ENCODE data around the gene ORC5. TPM values are rescaled to one million over a fixed set of nuclear protein-coding genes. Genes with fewer than 3 reads are reported as not detected.

The ORC5 gene
- total and polyA plus RNA-seq, 4 donors: 6.5 to 53.6 (median 13.9) TPM

DNA sequence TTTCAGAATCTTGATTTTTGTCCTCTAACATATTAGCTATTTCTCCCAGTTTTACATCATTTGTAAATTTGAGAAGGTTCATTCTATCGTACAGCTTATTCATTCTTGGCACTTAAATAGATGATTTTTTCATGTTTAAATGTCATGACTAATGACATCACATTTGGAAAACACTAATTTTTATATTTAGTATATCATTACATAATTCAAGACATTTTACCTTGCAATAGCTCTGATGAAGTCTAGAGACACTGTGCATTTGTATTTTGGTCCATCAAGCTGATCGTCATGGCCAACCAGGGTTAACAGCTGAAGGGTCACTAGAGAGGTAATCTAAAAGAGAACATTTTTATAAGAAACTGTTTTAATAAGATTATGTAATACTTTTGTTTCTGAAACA, 71.3 kb downstream of the ORC5 start:
- Histone ChIP-seq H3K4me1 (ENCODE audit: control insufficient read depth in 5 of 5, insufficient read depth in 5 of 5, low read length in 5 of 5) (peaks cover 0 to 7% (median 0%) of the 10 kb centered on the region in 5 donors), H3K27ac (ENCODE audit: low read depth in 1 of 2, low read length in 1 of 2) (no peak overlapping the region), H3K9me3 (ENCODE audit: control insufficient read depth in 4 of 4, insufficient read depth in 3 of 4, low read length in 3 of 4) (no peaks in the 10 kb centered on the region), H3K27me3 (ENCODE audit: control insufficient read depth in 3 of 3, insufficient read depth in 3 of 3, low read length in 2 of 3) (no peaks in the 10 kb centered on the region), H3K4me3 (no peak overlapping the region), H3K36me3 (ENCODE audit: control insufficient read depth in 4 of 4, insufficient read depth in 4 of 4, low read length in 4 of 4) (peaks cover 0 to 21% (median 6%) of the 10 kb centered on the region in 4 donors), H3K9ac (ENCODE audit: insufficient read depth in 1 of 2, low read length in 2 of 2) (no peak overlapping the region)
- TF ChIP-seq, protein P1, sequence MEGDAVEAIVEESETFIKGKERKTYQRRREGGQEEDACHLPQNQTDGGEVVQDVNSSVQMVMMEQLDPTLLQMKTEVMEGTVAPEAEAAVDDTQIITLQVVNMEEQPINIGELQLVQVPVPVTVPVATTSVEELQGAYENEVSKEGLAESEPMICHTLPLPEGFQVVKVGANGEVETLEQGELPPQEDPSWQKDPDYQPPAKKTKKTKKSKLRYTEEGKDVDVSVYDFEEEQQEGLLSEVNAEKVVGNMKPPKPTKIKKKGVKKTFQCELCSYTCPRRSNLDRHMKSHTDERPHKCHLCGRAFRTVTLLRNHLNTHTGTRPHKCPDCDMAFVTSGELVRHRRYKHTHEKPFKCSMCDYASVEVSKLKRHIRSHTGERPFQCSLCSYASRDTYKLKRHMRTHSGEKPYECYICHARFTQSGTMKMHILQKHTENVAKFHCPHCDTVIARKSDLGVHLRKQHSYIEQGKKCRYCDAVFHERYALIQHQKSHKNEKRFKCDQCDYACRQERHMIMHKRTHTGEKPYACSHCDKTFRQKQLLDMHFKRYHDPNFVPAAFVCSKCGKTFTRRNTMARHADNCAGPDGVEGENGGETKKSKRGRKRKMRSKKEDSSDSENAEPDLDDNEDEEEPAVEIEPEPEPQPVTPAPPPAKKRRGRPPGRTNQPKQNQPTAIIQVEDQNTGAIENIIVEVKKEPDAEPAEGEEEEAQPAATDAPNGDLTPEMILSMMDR (IDR thresholded peaks at IDR 0.05; ENCODE audit: control extremely low read depth, extremely low read depth): no peak
- WGBS, 2 donors: 85 to 96% methylated on average over 2 of the region's 2 CpGs
- DNase-seq (no peak), ATAC-seq (ENCODE audit: insufficient read depth, low FRiP score) (no peak)

DNA sequence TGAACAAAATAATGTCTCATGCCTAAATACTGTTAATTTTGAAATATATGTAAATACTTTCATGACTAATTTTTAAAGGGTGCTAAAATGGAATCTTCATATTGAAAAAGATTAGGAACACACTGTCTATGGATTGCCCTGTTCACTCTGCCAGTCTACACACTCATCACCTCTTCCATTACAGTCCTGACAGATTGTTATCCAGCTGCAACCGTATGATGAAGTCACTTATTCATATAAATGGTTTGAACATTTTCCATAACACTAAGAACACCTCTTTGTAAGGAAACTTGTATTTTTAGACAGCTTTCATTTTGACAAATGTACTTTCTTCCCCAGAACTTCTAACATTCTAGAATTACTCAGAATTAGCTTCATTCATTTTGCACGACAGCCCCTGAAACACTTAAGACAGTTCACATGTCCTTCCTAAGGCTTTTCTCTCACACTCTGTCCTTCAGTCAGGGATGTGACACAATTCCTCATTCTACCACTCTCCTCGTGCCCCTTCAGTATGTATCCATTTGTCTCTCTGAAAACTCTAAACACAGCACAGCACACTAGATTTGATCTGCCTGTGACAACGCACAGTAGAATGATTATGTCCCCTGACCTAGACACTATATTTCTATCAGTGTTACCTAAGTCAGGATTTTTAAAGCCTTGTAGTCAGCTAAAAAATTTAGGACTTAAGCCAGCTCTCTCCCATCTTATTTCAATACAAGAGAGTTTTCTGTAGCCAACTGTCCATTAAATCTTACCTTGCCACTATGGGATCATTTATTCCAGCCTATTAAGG, 71.9 kb downstream of the ORC5 start:
- peaks cover 0 to 21% (median 6%) of the 10 kb centered on the region in 4 donors for H3K36me3 ChIP-seq (ENCODE audit: control insufficient read depth in 4 of 4, insufficient read depth in 4 of 4, low read length in 4 of 4)
- no peak for ATAC-seq (ENCODE audit: insufficient read depth, low FRiP score)
- peaks cover 0 to 7% (median 0%) of the 10 kb centered on the region in 5 donors for H3K4me1 ChIP-seq (ENCODE audit: control insufficient read depth in 5 of 5, insufficient read depth in 5 of 5, low read length in 5 of 5)
- no peaks in the 10 kb centered on the region for H3K9me3 ChIP-seq (ENCODE audit: control insufficient read depth in 4 of 4, insufficient read depth in 3 of 4, low read length in 3 of 4)
- TF ChIP-seq, protein P1 (IDR thresholded peaks at IDR 0.05; ENCODE audit: control extremely low read depth, extremely low read depth): no peak
- no peak overlapping the region for H3K9ac ChIP-seq (ENCODE audit: insufficient read depth in 1 of 2, low read length in 2 of 2)
- H3K27ac ChIP-seq (ENCODE audit: low read depth in 1 of 2, low read length in 1 of 2): no peak overlapping the region
- H3K4me3 ChIP-seq: no peak overlapping the region
- no peaks in the 10 kb centered on the region for H3K27me3 ChIP-seq (ENCODE audit: control insufficient read depth in 3 of 3, insufficient read depth in 3 of 3, low read length in 2 of 3)
- 58 to 77% methylated on average over 4 of the region's 4 CpGs for WGBS, 2 donors
- no peak for DNase-seq

DNA sequence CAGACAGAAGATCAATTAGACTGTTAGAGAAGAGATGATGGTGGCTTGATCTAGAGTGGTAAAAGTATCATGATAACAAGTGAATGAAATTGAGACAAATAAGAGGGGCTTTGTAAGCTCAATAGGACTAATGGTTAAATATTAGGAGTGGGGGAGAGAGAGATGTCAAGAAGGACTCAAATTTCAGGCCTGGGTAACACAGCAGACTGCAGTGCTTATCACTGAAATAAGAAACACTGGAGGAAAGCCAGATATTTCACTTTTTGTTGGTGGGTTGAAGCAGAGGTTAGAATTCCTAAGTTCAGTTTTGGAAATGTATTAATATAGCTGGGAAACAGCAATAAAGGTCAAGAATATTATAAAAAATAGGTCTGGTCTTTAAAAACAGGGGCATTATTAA, 74.6 kb downstream of the ORC5 start:
- Histone ChIP-seq H3K27me3 (ENCODE audit: control insufficient read depth in 3 of 3, insufficient read depth in 3 of 3, low read length in 2 of 3) (no peaks in the 10 kb centered on the region), H3K4me3 (no peak overlapping the region), H3K9me3 (ENCODE audit: control insufficient read depth in 4 of 4, insufficient read depth in 3 of 4, low read length in 3 of 4) (no peaks in the 10 kb centered on the region), H3K27ac (ENCODE audit: low read depth in 1 of 2, low read length in 1 of 2) (no peak overlapping the region), H3K9ac (ENCODE audit: insufficient read depth in 1 of 2, low read length in 2 of 2) (no peak overlapping the region), H3K36me3 (ENCODE audit: control insufficient read depth in 4 of 4, insufficient read depth in 4 of 4, low read length in 4 of 4) (peaks cover 6 to 21% (median 9%) of the 10 kb centered on the region in 4 donors), H3K4me1 (ENCODE audit: control insufficient read depth in 5 of 5, insufficient read depth in 5 of 5, low read length in 5 of 5) (peaks cover 0 to 7% (median 0%) of the 10 kb centered on the region in 5 donors)
- ATAC-seq (ENCODE audit: insufficient read depth, low FRiP score) (no peak), DNase-seq (peak in 2 of 3 donors; percentile 11 to 49)
- TF ChIP-seq, protein P1 (IDR thresholded peaks at IDR 0.05; ENCODE audit: control extremely low read depth, extremely low read depth): no peak

Measured in lung (tissue), 12 donors.